Germinal center (tissue), 1 donor: ENCODE measurements around the gene SIRPB1.
"Not testable (repeated sequence)": the region's sequence is repeated elsewhere in the genome, so short reads cannot be mapped to it uniquely, and the experiment has no call there.

Experiments
- DNase-seq: peaks from one replicate; pipeline ENCODE4 v3.0.0; 2012; ENCODE audit warnings: mixed read lengths, low spot score

SIRPB1 gene

GRCh38 chr20:1619861-1620444 lies at the start of gene SIRPB1:
Gene SIRPB1, minus strand, starts transcription at chr20:1620009. Its CDS starts 65 bp downstream, at chr20:1619944.
- DNase-seq: peak; percentile 32

GRCh38 chr20:1669304-1669703 lies 49.5 kb upstream of the SIRPB1 start:
- DNase-seq: no peak

- no peak for DNase-seq
Measured at GRCh38 chr20:1667502-1668085, 47.8 kb upstream of the SIRPB1 start.

GRCh38 chr20:1666802-1667201 lies 47.0 kb upstream of the SIRPB1 start:
- no peak for DNase-seq

- DNase-seq: no peak
Measured at GRCh38 chr20:1665345-1665744, 45.5 kb upstream of the SIRPB1 start.

GRCh38 chr20:1664911-1665310 lies 45.1 kb upstream of the SIRPB1 start:
- peak; percentile 50 for DNase-seq

GRCh38 chr20:1663917-1664316 lies 44.1 kb upstream of the SIRPB1 start:
- DNase-seq: no peak

GRCh38 chr20:1661542-1662299 lies 41.9 kb upstream of the SIRPB1 start:
- DNase-seq: no peak

GRCh38 chr20:1660246-1660645 lies 40.4 kb upstream of the SIRPB1 start:
- DNase-seq: no peak

- no peak for DNase-seq
Measured at GRCh38 chr20:1657556-1658334, 37.9 kb upstream of the SIRPB1 start, which contains the start of gene SIRPG. Gene SIRPG, minus strand, starts transcription at chr20:1657779. Its CDS starts 65 bp downstream, at chr20:1657714.

- no peak for DNase-seq
Measured at GRCh38 chr20:1656844-1657243, 37.0 kb upstream of the SIRPB1 start.

GRCh38 chr20:1654996-1655395 lies 35.2 kb upstream of the SIRPB1 start:
- no peak for DNase-seq

- no peak for DNase-seq
Measured at GRCh38 chr20:1652960-1653359, 33.2 kb upstream of the SIRPB1 start.

- DNase-seq: no peak
Measured at GRCh38 chr20:1652104-1652503, 32.3 kb upstream of the SIRPB1 start.

- DNase-seq: no peak
Measured at GRCh38 chr20:1651268-1652058, 31.7 kb upstream of the SIRPB1 start.

- DNase-seq: no peak
Measured at GRCh38 chr20:1648101-1648500, 28.3 kb upstream of the SIRPB1 start.

- no peak for DNase-seq
Measured at GRCh38 chr20:1646975-1647431, 27.2 kb upstream of the SIRPB1 start.

GRCh38 chr20:1644101-1644962 lies 24.5 kb upstream of the SIRPB1 start:
- no peak for DNase-seq

- not testable (repeated sequence) for DNase-seq
Measured at GRCh38 chr20:1638643-1639042, 18.8 kb upstream of the SIRPB1 start.

GRCh38 chr20:1637755-1638154 lies 17.9 kb upstream of the SIRPB1 start:
- DNase-seq: no peak

GRCh38 chr20:1637226-1637625 lies 17.4 kb upstream of the SIRPB1 start:
- no peak for DNase-seq
